ENCODE measurements around the gene PLCB3. TPM values are rescaled to one million over a fixed set of nuclear protein-coding genes. Genes with fewer than 3 reads are reported as not detected.

Gene PLCB3
- total and polyA plus RNA-seq, 10 of the 15 experiments (the other 5 are each of a cell fraction or from before 2014, with no cell fraction given): 0.03 to 10.3 (median 3.3) TPM

DNA sequence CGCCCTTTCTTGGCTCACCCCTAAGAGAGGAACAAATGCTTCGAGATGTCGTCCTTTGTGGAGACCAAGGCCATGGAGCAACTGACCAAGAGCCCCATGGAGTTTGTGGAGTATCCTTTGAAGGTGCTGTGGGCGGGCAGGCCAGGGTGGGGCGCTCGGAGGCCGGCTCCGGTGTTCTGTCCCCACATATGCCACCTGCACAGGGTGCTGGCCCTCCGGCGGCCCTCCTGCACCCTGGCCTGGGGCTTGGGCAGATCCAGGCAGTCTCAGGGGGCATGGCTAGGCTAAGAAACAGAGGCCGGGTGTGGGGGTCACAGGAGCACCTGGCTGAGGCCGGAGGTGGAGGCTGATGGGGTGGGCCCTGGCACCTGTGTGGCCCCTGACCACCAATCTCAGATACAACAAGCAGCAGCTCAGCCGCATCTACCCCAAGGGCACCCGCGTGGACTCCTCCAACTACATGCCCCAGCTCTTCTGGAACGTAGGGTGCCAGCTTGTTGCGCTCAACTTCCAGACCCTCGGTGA is 10.3 kb downstream of the PLCB3 start (continued):
- TF ChIP-seq, protein P1, sequence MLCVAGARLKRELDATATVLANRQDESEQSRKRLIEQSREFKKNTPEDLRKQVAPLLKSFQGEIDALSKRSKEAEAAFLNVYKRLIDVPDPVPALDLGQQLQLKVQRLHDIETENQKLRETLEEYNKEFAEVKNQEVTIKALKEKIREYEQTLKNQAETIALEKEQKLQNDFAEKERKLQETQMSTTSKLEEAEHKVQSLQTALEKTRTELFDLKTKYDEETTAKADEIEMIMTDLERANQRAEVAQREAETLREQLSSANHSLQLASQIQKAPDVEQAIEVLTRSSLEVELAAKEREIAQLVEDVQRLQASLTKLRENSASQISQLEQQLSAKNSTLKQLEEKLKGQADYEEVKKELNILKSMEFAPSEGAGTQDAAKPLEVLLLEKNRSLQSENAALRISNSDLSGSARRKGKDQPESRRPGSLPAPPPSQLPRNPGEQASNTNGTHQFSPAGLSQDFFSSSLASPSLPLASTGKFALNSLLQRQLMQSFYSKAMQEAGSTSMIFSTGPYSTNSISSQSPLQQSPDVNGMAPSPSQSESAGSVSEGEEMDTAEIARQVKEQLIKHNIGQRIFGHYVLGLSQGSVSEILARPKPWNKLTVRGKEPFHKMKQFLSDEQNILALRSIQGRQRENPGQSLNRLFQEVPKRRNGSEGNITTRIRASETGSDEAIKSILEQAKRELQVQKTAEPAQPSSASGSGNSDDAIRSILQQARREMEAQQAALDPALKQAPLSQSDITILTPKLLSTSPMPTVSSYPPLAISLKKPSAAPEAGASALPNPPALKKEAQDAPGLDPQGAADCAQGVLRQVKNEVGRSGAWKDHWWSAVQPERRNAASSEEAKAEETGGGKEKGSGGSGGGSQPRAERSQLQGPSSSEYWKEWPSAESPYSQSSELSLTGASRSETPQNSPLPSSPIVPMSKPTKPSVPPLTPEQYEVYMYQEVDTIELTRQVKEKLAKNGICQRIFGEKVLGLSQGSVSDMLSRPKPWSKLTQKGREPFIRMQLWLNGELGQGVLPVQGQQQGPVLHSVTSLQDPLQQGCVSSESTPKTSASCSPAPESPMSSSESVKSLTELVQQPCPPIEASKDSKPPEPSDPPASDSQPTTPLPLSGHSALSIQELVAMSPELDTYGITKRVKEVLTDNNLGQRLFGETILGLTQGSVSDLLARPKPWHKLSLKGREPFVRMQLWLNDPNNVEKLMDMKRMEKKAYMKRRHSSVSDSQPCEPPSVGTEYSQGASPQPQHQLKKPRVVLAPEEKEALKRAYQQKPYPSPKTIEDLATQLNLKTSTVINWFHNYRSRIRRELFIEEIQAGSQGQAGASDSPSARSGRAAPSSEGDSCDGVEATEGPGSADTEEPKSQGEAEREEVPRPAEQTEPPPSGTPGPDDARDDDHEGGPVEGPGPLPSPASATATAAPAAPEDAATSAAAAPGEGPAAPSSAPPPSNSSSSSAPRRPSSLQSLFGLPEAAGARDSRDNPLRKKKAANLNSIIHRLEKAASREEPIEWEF (IDR thresholded peaks at IDR 0.05; ENCODE audit: insufficient replicate concordance, low read depth, low read length): no peak
- TF ChIP-seq, protein P2, sequence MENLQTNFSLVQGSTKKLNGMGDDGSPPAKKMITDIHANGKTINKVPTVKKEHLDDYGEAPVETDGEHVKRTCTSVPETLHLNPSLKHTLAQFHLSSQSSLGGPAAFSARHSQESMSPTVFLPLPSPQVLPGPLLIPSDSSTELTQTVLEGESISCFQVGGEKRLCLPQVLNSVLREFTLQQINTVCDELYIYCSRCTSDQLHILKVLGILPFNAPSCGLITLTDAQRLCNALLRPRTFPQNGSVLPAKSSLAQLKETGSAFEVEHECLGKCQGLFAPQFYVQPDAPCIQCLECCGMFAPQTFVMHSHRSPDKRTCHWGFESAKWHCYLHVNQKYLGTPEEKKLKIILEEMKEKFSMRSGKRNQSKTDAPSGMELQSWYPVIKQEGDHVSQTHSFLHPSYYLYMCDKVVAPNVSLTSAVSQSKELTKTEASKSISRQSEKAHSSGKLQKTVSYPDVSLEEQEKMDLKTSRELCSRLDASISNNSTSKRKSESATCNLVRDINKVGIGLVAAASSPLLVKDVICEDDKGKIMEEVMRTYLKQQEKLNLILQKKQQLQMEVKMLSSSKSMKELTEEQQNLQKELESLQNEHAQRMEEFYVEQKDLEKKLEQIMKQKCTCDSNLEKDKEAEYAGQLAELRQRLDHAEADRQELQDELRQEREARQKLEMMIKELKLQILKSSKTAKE (IDR thresholded peaks at IDR 0.05; ENCODE audit: low read depth, poor library complexity, severe bottlenecking): no peak
- TF ChIP-seq SUZ12 (IDR thresholded peaks at IDR 0.05; ENCODE audit: unreplicated experiment): no peak
